Transverse colon (tissue), 4 donors: ENCODE data around the gene TNFAIP3.

Source experiments
- EP300 ChIP-seq: sonication (generic); formaldehyde crosslinking; IDR thresholded peaks from one replicate; pipeline ENCODE4 v1.6.1; 2017; ENCODE audit warnings: antibody characterized with exemption, low read depth
- POLR2A ChIP-seq: fragments of 450-650 bp; IDR thresholded peaks from one replicate; pipeline ENCODE4 v1.6.1; 2016; ENCODE audit warnings: antibody characterized with exemption, mild to moderate bottlenecking, moderate library complexity
- POLR2AphosphoS5 ChIP-seq, 3 donors: sonication (generic); formaldehyde crosslinking; IDR thresholded peaks; one replicate each; pipeline ENCODE4 v1.6.1; 2016; ENCODE audit warnings: antibody characterized with exemption in 3 of 3
- TF ChIP-seq, protein P1 (sequence below), 5 experiments: fragments of 200-600 bp in 3 of 5; fragments of 450-650 bp in 2 of 5; sonication (generic) in 3 of 5; IDR thresholded peaks; 1 replicate in 2 of 5; 2 replicates in 3 of 5; pipeline ENCODE4 v1.5.1; 2016 to 2017; ENCODE audit warnings: antibody characterized with exemption in 5 of 5, inconsistent platforms in 3 of 5, mild to moderate bottlenecking in 2 of 5, moderate library complexity in 1 of 5

DNA sequence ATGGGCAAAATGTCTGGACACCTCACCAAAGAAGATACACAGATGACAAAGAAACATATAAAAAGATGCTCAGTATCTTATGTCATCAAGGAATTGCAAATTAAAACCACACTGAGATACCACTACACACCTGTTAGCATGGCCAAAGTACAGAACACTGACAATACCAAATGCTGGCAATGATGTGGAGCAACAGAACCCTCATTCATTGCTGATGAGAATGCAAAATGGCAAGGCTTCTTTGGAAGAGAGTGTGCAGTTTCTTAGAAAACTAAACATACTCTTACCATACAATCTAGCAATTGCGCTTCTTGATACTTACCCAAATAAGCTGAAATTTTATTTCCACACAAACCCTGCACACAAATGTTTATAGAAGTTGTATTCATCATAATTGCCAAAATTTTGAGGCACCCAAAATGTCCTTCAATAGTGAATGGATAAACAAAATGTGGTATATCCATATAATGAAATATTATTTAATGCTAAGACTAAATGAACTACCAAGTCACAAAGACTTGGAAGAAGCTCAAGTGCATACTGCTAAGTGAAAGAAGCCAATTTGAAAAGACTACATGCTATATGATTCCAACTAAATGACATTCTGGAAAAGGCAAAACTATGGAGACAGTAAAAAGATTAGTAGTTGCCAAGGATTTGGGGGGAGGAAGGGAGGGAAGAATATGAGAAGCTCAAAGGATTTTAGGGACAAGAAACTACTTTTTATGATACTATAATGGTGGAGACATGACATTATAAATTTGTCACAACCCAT is 50.7 kb downstream of the TNFAIP3 start:
- TF ChIP-seq POLR2A, result no peak
- TF ChIP-seq, protein P1, sequence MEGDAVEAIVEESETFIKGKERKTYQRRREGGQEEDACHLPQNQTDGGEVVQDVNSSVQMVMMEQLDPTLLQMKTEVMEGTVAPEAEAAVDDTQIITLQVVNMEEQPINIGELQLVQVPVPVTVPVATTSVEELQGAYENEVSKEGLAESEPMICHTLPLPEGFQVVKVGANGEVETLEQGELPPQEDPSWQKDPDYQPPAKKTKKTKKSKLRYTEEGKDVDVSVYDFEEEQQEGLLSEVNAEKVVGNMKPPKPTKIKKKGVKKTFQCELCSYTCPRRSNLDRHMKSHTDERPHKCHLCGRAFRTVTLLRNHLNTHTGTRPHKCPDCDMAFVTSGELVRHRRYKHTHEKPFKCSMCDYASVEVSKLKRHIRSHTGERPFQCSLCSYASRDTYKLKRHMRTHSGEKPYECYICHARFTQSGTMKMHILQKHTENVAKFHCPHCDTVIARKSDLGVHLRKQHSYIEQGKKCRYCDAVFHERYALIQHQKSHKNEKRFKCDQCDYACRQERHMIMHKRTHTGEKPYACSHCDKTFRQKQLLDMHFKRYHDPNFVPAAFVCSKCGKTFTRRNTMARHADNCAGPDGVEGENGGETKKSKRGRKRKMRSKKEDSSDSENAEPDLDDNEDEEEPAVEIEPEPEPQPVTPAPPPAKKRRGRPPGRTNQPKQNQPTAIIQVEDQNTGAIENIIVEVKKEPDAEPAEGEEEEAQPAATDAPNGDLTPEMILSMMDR (IDR thresholded peaks at IDR 0.05), result no peak
- TF ChIP-seq EP300, result no peak
- TF ChIP-seq POLR2AphosphoS5 (IDR thresholded peaks at IDR 0.05), result no peak
